LNCaP clone FGC (cell line): Measurements from ENCODE around the gene SMNDC1.

ENCODE experiments used
- DNase-seq: peaks from one replicate; pipeline ENCODE4 v3.0.0-alpha.2; 2011; ENCODE audit warnings: low read depth
- H3K4me3 ChIP-seq: 2 replicates; pipeline ENCODE4 v1.5.1; 2011; ENCODE audit warnings: mild to moderate bottlenecking, low read depth, low read length, control low read depth
- TF ChIP-seq, protein P1 (sequence below): IDR thresholded peaks from 2 replicates; pipeline ENCODE4 v1.5.1; 2012; ENCODE audit warnings: mild to moderate bottlenecking; ENCODE audit not compliant: control insufficient read depth, insufficient read depth; ENCODE audit errors: extremely low read depth

SMNDC1 gene

DNA sequence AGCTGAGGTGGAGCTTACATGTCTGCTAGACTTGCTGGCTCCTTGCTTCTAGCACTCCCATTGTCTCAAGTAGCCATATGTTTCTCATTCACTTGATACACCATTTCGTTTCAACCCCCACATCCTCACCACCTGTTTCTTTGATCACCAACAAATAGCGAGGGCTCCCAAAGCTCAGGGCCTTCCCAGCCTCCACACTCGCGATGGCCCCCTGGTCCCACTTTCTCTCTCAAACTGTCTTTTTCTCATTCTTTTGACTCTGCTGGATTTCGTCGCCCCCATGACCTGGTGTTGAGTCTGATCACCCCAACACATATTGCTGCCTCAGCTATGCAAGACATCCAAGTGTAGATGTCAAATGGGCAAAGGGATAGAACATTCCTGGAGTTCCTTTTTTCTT lies 26.0 kb upstream of the SMNDC1 start:
- TF ChIP-seq, protein P1, sequence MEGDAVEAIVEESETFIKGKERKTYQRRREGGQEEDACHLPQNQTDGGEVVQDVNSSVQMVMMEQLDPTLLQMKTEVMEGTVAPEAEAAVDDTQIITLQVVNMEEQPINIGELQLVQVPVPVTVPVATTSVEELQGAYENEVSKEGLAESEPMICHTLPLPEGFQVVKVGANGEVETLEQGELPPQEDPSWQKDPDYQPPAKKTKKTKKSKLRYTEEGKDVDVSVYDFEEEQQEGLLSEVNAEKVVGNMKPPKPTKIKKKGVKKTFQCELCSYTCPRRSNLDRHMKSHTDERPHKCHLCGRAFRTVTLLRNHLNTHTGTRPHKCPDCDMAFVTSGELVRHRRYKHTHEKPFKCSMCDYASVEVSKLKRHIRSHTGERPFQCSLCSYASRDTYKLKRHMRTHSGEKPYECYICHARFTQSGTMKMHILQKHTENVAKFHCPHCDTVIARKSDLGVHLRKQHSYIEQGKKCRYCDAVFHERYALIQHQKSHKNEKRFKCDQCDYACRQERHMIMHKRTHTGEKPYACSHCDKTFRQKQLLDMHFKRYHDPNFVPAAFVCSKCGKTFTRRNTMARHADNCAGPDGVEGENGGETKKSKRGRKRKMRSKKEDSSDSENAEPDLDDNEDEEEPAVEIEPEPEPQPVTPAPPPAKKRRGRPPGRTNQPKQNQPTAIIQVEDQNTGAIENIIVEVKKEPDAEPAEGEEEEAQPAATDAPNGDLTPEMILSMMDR: no peak
- no peak for DNase-seq
- H3K4me3 ChIP-seq: no peak overlapping the region

DNA sequence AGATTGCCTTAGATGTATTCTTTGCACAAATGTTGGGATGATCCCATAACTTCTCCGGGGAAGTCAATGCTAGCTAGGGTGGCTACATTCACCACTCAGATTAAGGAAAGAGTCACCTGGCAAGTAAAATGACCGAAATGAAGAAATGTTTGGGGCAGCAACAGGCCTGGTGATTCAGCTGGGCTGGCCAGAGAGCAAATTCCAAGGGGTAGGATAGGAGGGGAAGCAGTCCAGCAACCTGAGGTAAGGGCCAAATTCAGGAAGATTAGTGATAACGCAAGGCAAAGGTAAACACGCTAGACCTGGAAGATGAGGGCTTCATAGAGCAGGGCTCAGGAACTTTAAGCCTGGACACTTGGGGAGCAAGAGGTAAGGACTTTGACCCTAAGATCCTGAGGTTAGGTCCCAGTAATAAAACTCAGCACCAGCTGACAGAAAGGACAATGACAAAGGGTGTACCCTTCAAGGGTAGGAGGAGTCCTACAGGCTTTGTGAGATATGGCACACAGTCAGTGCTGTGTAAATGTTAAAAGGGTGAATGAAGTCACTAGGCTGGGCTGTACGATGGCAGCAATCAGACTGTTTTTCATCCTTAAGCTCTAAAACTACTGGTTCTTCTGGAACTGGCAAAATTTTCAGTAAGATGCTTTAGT lies 22.7 kb upstream of the SMNDC1 start:
- no peak for DNase-seq
- H3K4me3 ChIP-seq: no peak overlapping the region
- TF ChIP-seq, protein P1: no peak

DNA sequence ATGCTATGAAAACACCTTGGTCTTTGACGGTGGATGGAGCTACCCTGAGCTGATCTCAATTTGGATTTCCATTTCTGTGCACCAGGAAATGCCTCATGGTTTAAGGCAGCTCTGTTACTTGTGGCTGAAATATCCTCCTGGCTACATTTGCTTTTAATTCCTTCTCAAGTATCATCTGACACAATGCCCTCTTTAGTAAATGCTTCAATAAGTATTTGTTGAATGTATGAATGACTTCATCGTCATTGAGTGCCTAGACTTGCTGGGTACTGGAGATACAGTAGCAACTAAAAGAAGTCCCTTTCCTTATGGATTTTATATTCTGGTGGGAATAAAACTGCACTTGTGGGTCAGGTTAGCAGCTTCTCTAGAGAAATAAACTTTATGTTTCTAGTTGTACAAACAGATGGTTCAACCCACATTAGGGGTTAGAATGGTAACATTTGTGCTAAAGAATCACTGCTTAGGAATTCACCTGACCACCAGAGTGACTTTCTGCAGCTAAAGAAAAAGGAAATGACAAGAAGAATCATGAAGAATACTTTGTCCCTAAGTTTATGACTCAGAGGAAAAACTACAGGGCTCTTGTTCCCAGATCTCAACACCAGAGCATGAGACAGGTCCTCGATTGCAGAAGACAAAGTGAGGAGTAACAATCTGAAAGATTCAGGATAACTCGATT lies 21.8 kb upstream of the SMNDC1 start:
- no peak overlapping the region for H3K4me3 ChIP-seq
- TF ChIP-seq, protein P1: no peak
- no peak for DNase-seq

DNA sequence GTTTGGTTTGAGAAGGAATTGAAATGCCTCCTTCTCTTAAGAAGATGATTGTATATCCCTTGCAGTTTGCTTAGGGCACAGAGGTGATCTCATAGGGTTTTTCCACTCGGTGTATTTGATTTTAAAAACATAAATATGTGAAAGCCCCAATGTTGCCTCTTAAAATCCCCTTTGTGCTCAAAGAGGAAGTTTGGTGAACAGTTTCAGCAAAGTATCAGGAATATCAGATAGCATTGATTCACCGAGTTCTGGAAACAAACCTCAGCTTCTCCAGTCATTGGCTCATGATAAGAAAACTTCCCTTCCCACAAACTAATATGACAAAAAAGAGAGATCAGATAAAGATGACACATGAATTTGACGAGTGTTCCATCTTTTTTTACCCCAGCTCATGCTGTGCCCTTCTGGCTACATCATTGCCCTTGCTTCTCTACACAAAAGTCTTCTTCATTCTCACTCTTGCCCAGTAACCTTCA lies 20.1 kb upstream of the SMNDC1 start:
- no peak for DNase-seq
- no peak overlapping the region for H3K4me3 ChIP-seq

DNA sequence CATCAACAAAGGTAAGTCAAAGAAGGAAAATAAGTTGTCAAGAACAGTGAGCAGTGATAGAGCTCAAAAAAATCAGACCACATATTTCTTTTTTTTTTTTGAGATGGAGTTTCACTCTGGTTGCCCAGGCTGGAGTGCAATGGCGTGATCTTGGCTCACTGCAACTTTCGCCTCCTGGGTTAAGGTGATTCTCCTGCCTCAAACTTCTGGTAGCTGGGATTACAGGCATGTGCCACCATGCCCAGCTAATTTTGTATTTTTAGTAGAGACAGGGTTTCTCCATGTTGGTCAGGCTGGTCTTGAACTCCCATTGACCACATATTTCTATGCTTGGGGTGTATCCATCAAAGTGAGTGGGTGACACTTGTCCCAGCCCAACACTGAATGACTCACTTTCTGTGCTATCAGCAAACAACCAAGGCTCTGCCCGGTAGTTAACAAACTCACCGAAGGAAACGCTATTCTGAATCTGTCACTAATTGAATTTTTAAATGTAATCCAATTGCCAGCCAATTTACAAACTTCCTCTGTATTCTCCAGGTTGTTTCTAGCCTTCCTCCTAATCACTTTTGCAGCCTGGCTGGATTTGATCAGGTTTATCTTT lies 19.6 kb upstream of the SMNDC1 start:
- TF ChIP-seq, protein P1: no peak
- no peak for DNase-seq
- no peak overlapping the region for H3K4me3 ChIP-seq

More for the DNA sequence above, 20.1 kb upstream of the SMNDC1 start:
- TF ChIP-seq, protein P1: no peak

DNA sequence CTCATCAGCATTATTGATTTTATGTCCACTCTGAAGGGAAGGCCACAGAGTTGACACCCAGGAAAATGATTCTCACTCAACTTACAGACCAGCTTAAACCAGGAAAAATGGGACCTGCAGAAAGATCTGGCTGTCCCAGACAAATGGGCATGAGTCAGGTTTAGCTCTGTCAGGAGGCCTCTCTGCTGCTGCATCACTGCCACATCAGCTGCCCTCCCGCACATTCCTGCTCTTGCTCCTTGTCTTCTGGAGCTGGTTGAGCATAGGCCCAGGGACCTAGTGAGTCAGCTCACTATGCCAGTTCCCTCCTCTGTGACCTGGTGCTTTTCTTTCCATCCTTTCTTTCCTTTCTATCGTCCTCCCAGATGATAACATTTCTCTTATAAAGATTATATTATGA lies 18.8 kb upstream of the SMNDC1 start:
- no peak overlapping the region for H3K4me3 ChIP-seq
- no peak for DNase-seq
- TF ChIP-seq, protein P1: no peak
